K562 (cell line): ENCODE data around the gene SPEF1.

Experiments used
- ARID1B ChIP-seq: fragments of 450-650 bp; IDR thresholded peaks from 2 replicates; pipeline ENCODE4 v1.6.1; 2016; ENCODE audit warnings: antibody characterized with exemption, mild to moderate bottlenecking, inconsistent platforms
- MTF1 ChIP-seq: fragments of 250-450 bp; sonication (Bioruptor Pico); IDR thresholded peaks from 2 replicates; pipeline ENCODE4 v1.9.0; 2021; ENCODE audit warnings: moderate library complexity, mild to moderate bottlenecking, inconsistent platforms, borderline replicate concordance
- TBP ChIP-seq: optimal IDR thresholded peaks from 2 replicates; pipeline ENCODE3; 2011; ENCODE audit warnings: low read depth, low read length, improper control_type of control experiment
- TCF15 ChIP-seq: fragments of 250-450 bp; sonication (Bioruptor Pico); IDR thresholded peaks from 2 replicates; pipeline ENCODE4 v1.8.0; 2022; ENCODE audit warnings: moderate library complexity, mild to moderate bottlenecking, inconsistent platforms

- TF ChIP-seq MTF1 (CRISPR knock-in tag) (no peak), TCF15 (CRISPR knock-in tag) (no peak), ARID1B (no peak), TBP (no peak)
These were observed 20.4 kb downstream of the SPEF1 start for GRCh38 chr20:3760655-3761348.
